ENCODE results near the gene NBEAL2.

DNA sequence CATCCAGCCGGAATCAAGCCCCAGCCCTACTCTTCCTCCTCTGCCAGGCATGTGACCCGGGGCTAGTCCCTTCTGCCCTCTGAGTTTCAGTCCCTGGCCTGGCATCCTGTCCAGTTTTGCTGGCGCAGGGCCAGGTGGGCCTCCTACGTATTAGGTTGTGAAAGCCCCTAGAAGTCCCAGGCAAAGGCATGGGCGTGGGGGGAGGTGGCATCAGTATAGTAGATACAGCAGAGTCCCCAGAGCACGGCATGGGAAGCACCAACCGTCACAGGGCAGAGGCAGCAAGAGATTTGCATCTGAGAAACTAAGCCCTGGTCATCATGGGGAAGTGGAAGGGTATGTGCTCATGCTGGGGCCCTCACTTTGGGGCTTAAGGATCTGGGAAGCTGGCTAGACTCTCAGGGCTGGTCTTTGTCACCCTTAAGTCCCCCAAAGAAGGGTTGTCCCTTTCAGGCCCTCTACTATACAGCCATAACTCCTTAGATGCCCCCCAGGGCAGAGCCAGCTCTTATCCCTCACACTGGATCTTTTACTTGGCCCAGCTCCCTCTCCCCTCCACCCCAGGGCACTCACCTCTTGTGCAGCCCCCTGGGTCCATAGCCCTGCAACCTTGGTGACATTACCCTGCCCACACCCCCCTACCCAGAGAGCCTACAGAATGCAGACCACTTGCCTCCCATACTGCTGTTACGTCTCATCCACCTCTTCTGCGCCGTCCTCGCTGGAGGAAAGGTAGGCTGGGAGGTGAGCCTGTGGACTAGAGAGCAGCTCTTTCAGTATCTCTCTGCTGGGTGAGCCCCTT, 11.3 kb downstream of the NBEAL2 start:
- TF ChIP-seq POLR2AphosphoS5 (IDR thresholded peaks at IDR 0.05; ENCODE audit: low read depth, low read length) (no peak), POLR2A (IDR thresholded peaks at IDR 0.05; ENCODE audit: low read depth, low read length) (peak; percentile 29; the same call in 1 of the 2 replicates)

Measured in GM12892 (cell line).